Activated CD4-positive, alpha-beta T cell treated with anti-CD3 and anti-CD28 coated beads, Interleukin-2, amount 10 ng/mL, durations not matched to agents 7 days and 5 days (primary cell): ENCODE data around the gene TRUB2. TPM values are rescaled to one million over a fixed set of nuclear protein-coding genes. Genes with fewer than 3 reads are reported as not detected.

Source experiments
- CTCF ChIA-PET: fragments of 350-600 bp; sonication (Branson Sonifier 250); formaldehyde crosslinking; loops from one replicate; lab custom pipeline; 2021; ENCODE audit warnings: antibody characterized with exemption; lab: Charles Lee
- POLR2A ChIA-PET: fragments of 350-600 bp; sonication (Branson Sonifier 250); formaldehyde crosslinking; loops from one replicate; lab custom pipeline; 2021; ENCODE audit warnings: antibody characterized with exemption; lab: Charles Lee
- DNase-seq: peaks from one replicate; pipeline ENCODE4 v3.0.0-alpha.2; 2020
- H3K27ac Mint-ChIP-seq: one replicate; pipeline ENCODE4 v1.8.0; 2021; ENCODE audit warnings: mild to moderate bottlenecking, moderate library complexity, mixed read lengths
- H3K27me3 Mint-ChIP-seq: one replicate; pipeline ENCODE4 v1.8.0; 2021; ENCODE audit warnings: mixed read lengths
- H3K36me3 Mint-ChIP-seq: one replicate; pipeline ENCODE4 v1.8.0; 2021; ENCODE audit warnings: low read depth, mixed read lengths
- H3K4me1 Mint-ChIP-seq: one replicate; pipeline ENCODE4 v1.8.0; 2021; ENCODE audit warnings: mixed read lengths
- H3K4me3 Mint-ChIP-seq: one replicate; pipeline ENCODE4 v1.8.0; 2021; ENCODE audit warnings: mild to moderate bottlenecking, moderate library complexity, mixed read lengths
- H3K9me3 Mint-ChIP-seq: one replicate; pipeline ENCODE4 v1.8.0; 2021; ENCODE audit warnings: mixed read lengths
- total RNA-seq, 2 experiments: library from RNA; stranded (reverse); gene quantifications; one replicate each; pipeline ENCODE4 v1.2.3, GENCODE V29; 2021

Gene TRUB2
- total RNA-seq, 2 experiments from 2014 or later, result 22.2 to 26.7 TPM

- CTCF ChIA-PET, result interaction anchor here (6.2 kb wide), 1 partner anchor 19 kb away, joined by 29 read pairs; the partner anchor contains the start of gene SLC27A4
These were observed 36.6 kb upstream of the TRUB2 start for GRCh38 chr9:128358861-128359260.

DNA sequence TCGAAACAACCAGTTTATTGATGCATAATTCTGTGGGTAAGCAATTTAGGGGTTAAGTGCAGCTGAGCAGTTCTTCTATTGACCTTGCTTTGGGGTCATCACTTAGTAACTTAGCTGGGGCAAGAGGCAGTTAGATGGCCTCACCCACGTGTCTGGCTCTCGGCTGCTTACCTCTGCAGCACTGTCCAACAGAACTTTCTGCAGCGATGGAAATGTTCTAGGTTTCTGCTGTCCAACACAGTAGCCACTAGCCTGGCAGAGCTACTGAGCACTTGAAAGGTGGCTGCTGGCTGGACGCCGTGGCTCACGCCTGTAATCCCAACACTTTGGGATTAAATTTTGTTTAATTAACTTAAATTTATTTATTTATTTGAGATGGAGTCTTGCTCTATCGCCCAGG lies 35.8 kb upstream of the TRUB2 start:
- Mint-ChIP-seq H3K4me3 (no peak overlapping the region), H3K27ac (no peak overlapping the region), H3K4me1 (peaks cover 14% of the 10 kb centered on the region), H3K9me3 (no peaks in the 10 kb centered on the region), H3K36me3 (no peaks in the 10 kb centered on the region), H3K27me3 (no peaks in the 10 kb centered on the region)
- ChIA-PET CTCF (interaction anchor here (1.4 to 6.2 kb wide), 2 partner anchors 9 to 18 kb away, joined by 4 to 29 read pairs; partner anchors contain the start of gene SLC27A4), POLR2A (no interaction called here)
- DNase-seq, result no peak

More at GRCh38 chr9:128358861-128359260, 36.6 kb upstream of the TRUB2 start:
- Mint-ChIP-seq H3K4me1 (peaks cover 17% of the 10 kb centered on the region), H3K9me3 (no peaks in the 10 kb centered on the region), H3K27me3 (no peaks in the 10 kb centered on the region), H3K4me3 (no peak overlapping the region), H3K36me3 (no peaks in the 10 kb centered on the region), H3K27ac (no peak overlapping the region)
- no peak for DNase-seq
- POLR2A ChIA-PET, result no interaction called here

- Mint-ChIP-seq H3K27ac (no peak overlapping the region), H3K27me3 (no peaks in the 10 kb centered on the region), H3K36me3 (peaks cover 5% of the 10 kb centered on the region), H3K4me3 (no peak overlapping the region), H3K4me1 (no peaks in the 10 kb centered on the region), H3K9me3 (no peaks in the 10 kb centered on the region)
- POLR2A ChIA-PET, result interaction anchor here (0.6 to 0.9 kb wide), 2 partner anchors 440 to 454 kb away, joined by 3 to 8 read pairs; no protein-coding TSS in a partner anchor
- DNase-seq, result no peak
- CTCF ChIA-PET, result no interaction called here
These were observed 33.2 kb upstream of the TRUB2 start for GRCh38 chr9:128355451-128355850.

GRCh38 chr9:128349772-128350171 lies 27.5 kb upstream of the TRUB2 start:
- Mint-ChIP-seq H3K4me3 (no peak overlapping the region), H3K4me1 (no peaks in the 10 kb centered on the region), H3K36me3 (peaks cover 11% of the 10 kb centered on the region), H3K27ac (no peak overlapping the region), H3K9me3 (no peaks in the 10 kb centered on the region), H3K27me3 (no peaks in the 10 kb centered on the region)
- ChIA-PET CTCF (interaction anchor here (1.1 to 4.4 kb wide), 3 partner anchors 8 to 11 kb away, joined by 4 to 21 read pairs (median 4); no protein-coding TSS in a partner anchor), POLR2A (no interaction called here)
- DNase-seq, result no peak

DNA sequence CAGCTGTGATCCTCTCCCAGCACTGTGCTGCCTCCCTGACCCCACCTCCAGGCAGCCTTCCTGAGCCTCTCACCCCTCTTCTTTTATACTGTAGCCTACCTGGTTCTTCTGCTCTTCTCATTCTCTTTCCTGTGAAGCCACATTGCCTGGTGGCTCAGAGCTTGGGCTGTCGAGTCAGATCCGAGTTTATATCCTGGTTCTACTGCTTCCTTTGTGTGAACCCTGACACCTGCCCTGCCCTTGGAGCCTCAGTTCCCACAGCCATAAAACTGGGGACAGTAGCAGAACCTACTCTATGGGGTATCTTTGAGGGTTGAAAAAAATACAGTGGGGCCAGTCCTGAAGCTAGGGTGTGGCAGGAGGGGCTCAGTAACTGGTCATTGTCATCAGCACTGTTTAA lies 26.9 kb upstream of the TRUB2 start:
- POLR2A ChIA-PET, result no interaction called here
- CTCF ChIA-PET, result interaction anchor here (1.1 to 4.4 kb wide), 3 partner anchors 8 to 12 kb away, joined by 4 to 21 read pairs (median 4); no protein-coding TSS in a partner anchor
- Mint-ChIP-seq H3K27ac (no peak overlapping the region), H3K4me3 (no peak overlapping the region), H3K27me3 (no peaks in the 10 kb centered on the region), H3K4me1 (no peaks in the 10 kb centered on the region), H3K9me3 (no peaks in the 10 kb centered on the region), H3K36me3 (peaks cover 12% of the 10 kb centered on the region)
- no peak for DNase-seq

GRCh38 chr9:128344931-128345605 lies 22.8 kb upstream of the TRUB2 start:
- Mint-ChIP-seq H3K36me3 (peaks cover 9% of the 10 kb centered on the region), H3K27me3 (no peaks in the 10 kb centered on the region), H3K4me1 (peaks cover 9% of the 10 kb centered on the region), H3K4me3 (no peak overlapping the region), H3K9me3 (no peaks in the 10 kb centered on the region), H3K27ac (no peak overlapping the region)
- DNase-seq, result no peak
- POLR2A ChIA-PET, result no interaction called here
- CTCF ChIA-PET, result interaction anchor here (0.6 to 1.7 kb wide), 6 partner anchors 15 to 455 kb away, joined by 3 to 6 read pairs (median 3); no protein-coding TSS in a partner anchor

DNA sequence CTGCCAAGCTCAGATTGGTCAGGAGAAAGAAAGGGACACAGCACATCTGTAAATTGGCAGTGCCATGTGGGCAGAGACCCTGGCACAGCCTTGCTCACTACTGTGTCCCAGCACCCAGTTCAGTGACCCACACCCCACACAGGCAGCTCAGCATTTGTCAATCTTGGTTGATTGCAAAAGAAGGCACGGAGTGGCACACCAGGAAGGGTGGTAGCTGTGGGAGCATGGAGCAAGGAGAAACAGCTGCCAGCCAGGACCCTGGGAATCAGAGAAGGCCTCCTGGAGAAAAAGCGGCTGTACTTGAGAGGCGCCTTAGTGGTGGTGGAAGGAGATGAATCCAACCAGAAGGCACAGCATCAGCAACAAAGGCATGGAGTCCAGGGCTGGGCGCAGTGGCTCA lies 21.6 kb upstream of the TRUB2 start:
- Mint-ChIP-seq H3K4me1 (peaks cover 15% of the 10 kb centered on the region), H3K9me3 (no peaks in the 10 kb centered on the region), H3K4me3 (no peak overlapping the region), H3K36me3 (peaks cover 6% of the 10 kb centered on the region), H3K27ac (no peak overlapping the region), H3K27me3 (no peaks in the 10 kb centered on the region)
- POLR2A ChIA-PET, result no interaction called here
- CTCF ChIA-PET, result interaction anchor here (1.5 to 1.7 kb wide), 2 partner anchors 19 to 47 kb away, joined by 3 to 6 read pairs; no protein-coding TSS in a partner anchor
- DNase-seq, result no peak

GRCh38 chr9:128342971-128343680 lies 20.9 kb upstream of the TRUB2 start:
- no peaks in the 10 kb centered on the region for H3K27me3 Mint-ChIP-seq
- POLR2A ChIA-PET, result no interaction called here
- no peak for DNase-seq
- no peak overlapping the region for H3K27ac Mint-ChIP-seq
- H3K9me3 Mint-ChIP-seq, result no peaks in the 10 kb centered on the region
- peaks cover 15% of the 10 kb centered on the region for H3K4me1 Mint-ChIP-seq
- H3K4me3 Mint-ChIP-seq, result no peak overlapping the region
- CTCF ChIA-PET, result no interaction called here
- peaks cover 6% of the 10 kb centered on the region for H3K36me3 Mint-ChIP-seq

DNA sequence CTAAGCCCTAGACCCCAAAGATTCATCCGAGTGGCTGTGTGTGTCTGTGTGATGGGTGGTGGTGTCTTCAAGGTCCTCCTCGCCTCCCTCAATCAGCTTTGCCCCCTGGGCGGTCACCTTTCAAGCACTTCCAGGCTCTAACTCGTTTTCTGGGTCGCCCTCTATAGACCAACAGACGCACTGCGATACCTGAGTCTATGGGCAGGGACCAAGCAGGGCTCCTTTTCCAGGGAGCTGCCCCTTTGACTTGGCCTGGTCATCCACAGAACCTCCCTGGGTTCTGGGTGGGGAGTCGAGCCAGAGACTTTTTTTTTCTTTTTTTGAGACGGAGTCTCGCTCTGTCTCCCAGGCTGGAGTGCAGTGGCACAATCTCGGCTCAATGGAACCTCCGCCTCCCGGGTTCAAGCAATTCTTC lies 19.2 kb upstream of the TRUB2 start:
- Mint-ChIP-seq H3K36me3 (peaks cover 4% of the 10 kb centered on the region), H3K4me1 (peaks cover 15% of the 10 kb centered on the region), H3K9me3 (no peaks in the 10 kb centered on the region), H3K4me3 (peak overlapping the region; percentile 87), H3K27ac (peak overlapping the region; percentile 91), H3K27me3 (no peaks in the 10 kb centered on the region)
- POLR2A ChIA-PET, result interaction anchor here (1.0 kb wide), 1 partner anchor 70 kb away, joined by 3 read pairs; no protein-coding TSS in a partner anchor
- CTCF ChIA-PET, result interaction anchor here (0.6 to 4.1 kb wide), 14 partner anchors 8 to 577 kb away, joined by 3 to 29 read pairs (median 4); partner anchors contain the start of gene ENDOG
- peak; percentile 81 for DNase-seq

DNA sequence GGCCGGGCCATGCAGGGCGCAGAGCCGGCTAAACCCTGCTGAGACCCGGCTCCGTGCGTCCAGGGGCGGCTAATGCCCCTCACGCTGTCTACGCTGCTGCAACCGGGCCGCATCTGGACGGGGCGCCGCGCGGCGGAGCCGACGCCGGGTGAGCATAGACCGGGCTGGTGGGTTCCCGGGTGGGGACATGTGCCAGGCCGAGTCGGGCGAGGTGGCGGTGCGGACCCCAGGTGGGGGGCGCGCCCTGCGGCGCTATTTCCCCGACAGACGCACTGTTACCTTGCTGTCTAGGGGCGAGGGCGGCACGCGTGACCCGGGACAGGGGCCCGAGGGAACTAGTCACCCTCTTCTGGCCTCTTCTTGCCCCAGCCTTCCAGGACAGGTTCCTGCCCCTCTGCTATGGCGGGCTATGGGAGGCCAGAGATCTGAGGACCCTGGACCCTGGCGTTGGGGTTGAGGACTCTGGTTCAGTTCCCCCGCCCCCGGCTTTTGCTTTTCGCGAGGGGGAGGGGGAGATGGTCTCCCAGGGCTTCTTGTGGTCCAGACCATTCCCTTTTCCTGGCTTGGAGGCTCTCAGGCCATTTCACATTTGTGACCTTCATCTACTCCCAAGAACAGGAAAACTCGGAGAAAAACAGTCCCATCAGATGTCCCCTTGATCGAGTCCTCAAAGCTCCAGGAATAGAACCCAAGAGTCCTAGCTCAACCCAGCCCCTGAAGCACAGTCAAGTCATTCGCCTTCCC lies 18.6 kb upstream of the TRUB2 start:
- CTCF ChIA-PET, result interaction anchor here (0.6 to 4.1 kb wide), 13 partner anchors 8 to 577 kb away, joined by 3 to 29 read pairs (median 4); no protein-coding TSS in a partner anchor
- DNase-seq, result peak; percentile 24
- POLR2A ChIA-PET, result interaction anchor here (1.0 kb wide), 1 partner anchor 71 kb away, joined by 3 read pairs; no protein-coding TSS in a partner anchor
- Mint-ChIP-seq H3K27ac (peak overlapping the region; percentile 91), H3K36me3 (peaks cover 4% of the 10 kb centered on the region), H3K4me1 (peaks cover 15% of the 10 kb centered on the region), H3K27me3 (no peaks in the 10 kb centered on the region), H3K4me3 (peak overlapping the region; percentile 87), H3K9me3 (no peaks in the 10 kb centered on the region)

DNA sequence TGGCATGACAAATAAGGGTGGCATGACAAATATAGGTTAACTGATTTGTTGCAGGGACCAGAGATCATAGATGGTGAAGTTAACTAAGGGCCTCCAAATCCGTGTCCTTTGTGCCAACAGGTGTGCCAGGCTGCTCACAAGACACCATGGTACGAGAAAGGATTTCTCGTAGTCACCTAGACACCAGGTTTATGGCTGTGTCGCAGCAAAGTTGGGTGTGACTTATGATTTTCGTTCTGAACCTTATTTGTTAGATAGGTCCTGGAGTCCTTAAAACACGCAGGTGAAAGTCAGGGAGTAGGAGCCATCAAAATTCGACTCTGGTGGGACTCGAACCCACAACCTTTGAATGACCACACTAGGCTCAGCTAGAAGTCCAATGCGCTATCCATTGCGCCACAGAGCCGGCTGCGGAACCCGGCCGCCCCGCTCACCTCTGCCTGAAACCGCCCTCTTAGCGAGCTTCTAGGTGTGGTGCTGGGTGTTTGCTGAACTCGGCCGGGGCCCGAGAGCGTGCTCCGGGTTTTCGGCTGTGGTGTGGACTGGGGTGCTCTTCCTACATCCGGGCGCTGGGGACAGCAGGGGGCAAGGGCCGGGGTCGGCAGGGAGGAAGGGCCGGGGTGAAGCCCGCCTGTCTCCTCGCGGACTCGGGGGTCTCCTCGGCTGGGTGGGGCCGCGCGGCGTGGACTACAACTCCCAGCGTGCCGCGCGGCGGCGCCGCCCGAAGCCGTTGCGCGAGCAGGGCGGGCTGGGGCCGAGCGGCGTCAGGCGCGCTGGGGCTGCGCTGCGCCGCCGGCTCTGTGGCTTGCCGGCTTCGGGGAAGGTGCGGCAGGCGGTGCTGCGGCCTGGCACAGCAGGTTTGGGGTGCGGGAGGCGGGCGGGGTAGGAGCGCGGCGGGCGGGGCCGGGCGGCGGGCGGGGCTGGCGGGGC lies 17.8 kb upstream of the TRUB2 start, which contains the start of gene SLC27A4:
TSS of gene SLC27A4 (plus strand) at position 767 of the 930 bp plus-strand sequence. CDS start 2,606 bp downstream, outside the sequence.
- Mint-ChIP-seq H3K4me3 (peak within 1 kb of the TSS; percentile 87), H3K9me3 (no peaks in the 10 kb centered on the region), H3K4me1 (peaks cover 15% of the 10 kb centered on the region), H3K36me3 (peaks cover 4% of the 10 kb centered on the region), H3K27ac (peak within 1 kb of the TSS; percentile 91), H3K27me3 (no peaks in the 10 kb centered on the region)
- ChIA-PET POLR2A (interaction anchor here (0.7 kb wide), 1 partner anchor 25 kb away, joined by 4 read pairs; no protein-coding TSS in a partner anchor), CTCF (interaction anchor here (1.0 to 4.1 kb wide), 3 partner anchors 10 to 99 kb away, joined by 3 to 29 read pairs (median 7); no protein-coding TSS in a partner anchor)
- DNase-seq, result peak; percentile 84
